Measurements from ENCODE around the gene ZFC3H1. TPM values are rescaled to one million over a fixed set of nuclear protein-coding genes. Genes with fewer than 3 reads are reported as not detected.
A peak's percentile ranks its signal among the peaks of the same experiment; 100 is the strongest.
"Not testable (repeated sequence)": the region's sequence is repeated elsewhere in the genome, so short reads cannot be mapped to it uniquely, and the experiment has no call there.

The ZFC3H1 gene
- total RNA-seq (2014; rRNA removed; shearing (Covaris generic)) = 4.4 and 5.5 TPM in 2 replicates

- peak; percentile 100 for DNase-seq (ENCODE audit: low spot score)
Measured at GRCh38 chr12:71663561-71664410, at the start of gene ZFC3H1, which contains the start of gene THAP2. ZFC3H1 (minus strand) TSS chr12:71663848; CDS start chr12:71663610, 238 bp downstream. THAP2 (plus strand) TSS chr12:71664301; CDS start chr12:71664510, 209 bp downstream.

DNA sequence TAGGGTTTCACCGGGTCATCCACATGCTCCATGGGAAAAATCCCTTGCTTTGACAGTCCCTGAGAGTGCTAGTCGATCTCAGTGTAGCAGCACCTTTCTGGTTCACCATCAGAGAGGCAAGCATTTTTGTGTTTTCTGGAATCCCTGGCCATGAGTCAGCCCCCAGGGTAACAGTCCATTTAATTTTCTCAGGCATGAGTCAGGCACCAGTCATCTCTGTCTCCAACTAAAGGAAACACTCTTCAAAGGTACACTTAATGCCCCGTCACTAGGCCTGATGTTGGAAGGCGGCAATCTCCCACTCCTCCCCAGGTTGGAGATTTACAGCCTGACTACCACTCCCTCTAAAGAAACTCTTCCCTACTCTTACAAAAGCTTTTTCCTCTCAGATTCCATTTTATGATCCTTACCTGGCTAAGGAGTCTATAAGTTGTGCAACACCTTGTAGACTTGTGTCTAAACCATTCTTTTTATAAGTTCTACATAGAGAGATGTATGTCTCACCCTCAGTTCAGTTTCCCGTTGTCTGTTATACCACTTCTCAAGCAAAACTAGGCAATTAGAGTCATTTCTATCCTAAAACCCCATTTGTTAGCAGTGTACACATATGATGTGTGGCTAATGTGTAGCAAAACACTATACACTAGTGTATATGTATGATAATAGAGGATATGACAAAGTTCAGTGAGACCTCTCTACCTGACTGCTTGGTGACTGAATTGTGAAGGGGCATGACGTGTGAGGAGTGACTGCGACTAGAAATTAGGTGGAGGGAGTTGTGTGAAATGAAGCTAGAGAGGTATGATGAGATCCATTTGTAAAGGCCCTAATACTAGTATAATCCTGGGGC, 46.9 kb upstream of the ZFC3H1 start:
- peak; percentile 51 for DNase-seq (ENCODE audit: low spot score)

DNA sequence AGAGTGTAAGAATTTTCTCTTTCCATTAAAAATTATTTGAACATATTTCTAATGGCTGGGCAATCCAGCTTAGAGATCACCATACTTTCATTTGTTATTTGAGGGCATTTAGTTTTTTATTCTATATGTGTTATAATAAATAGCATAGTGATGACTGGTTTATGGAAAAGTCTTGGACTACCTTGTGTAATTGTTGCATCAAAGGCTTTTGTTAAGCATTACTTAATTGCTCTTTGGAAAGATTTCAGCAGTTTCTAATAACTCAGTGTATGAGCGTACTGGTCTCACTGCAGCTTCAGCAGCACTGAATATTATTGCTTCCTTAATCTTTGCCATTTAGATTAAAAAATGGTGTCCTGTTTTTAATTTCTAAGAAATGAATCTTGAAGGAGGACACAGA, 45.0 kb upstream of the ZFC3H1 start:
- no peak for DNase-seq (ENCODE audit: low spot score)

GRCh38 chr12:71704920-71705319, 41.3 kb upstream of the ZFC3H1 start:
- DNase-seq (ENCODE audit: low spot score) = no peak

GRCh38 chr12:71703206-71703605, 39.6 kb upstream of the ZFC3H1 start:
- no peak for DNase-seq (ENCODE audit: low spot score)

- no peak for DNase-seq (ENCODE audit: low spot score)
Measured at GRCh38 chr12:71702590-71702989, 38.9 kb upstream of the ZFC3H1 start.

- not testable (repeated sequence) for DNase-seq (ENCODE audit: low spot score)
Measured at GRCh38 chr12:71702181-71702580, 38.5 kb upstream of the ZFC3H1 start.

DNA sequence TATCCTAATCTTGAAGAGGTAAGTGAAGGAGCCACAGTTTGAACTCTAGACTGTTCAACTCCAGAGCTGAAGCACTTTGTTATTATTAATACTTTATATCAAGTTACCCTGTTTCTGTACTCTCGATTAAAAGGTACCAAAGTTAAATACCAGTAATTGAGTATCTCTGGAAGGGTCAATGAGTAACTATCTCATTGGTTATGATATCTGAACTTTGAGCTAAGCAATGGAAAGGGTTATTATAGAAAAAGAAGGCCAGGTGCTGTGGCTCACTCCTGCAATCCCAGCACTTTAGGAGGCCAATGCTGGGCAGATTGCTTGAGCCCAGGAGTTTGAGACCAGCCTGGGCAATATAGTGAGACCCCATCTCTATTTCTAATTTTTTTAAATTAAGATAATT, 32.1 kb upstream of the ZFC3H1 start:
- DNase-seq (ENCODE audit: low spot score) = no peak

DNA sequence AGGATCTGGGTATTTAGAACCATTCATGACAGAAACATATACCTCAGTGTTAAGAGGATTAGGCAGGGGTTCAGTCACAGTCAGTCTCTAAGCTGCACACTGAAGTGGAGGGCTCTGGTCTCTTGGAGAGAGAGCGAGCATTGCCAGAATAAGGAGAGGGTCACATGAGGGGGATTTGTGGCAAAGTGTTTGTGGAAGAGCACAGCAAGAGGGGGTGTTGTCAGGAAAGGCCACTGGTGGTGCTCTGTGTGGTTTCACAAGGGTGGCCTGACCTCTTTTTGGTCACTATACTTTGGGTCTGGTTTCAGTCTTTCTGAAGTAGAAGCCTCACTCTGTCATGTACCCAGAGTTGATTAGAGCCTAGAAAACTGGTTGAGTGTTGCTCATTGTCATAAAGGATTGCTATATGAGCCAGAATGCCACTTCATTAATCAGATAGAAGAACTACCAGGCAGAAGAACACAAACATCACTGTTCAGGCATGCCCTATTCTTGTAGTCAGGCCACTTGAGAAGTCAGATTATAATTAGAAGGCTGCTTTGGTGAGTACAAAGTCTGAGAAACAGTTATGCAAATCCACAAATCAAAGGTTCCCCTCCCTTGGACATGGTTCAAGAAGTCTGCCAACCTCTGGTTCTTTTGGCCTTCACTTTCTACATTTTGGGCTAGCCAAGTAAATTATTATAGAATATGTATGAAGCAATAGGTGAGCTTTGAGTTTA, 30.6 kb upstream of the ZFC3H1 start:
- no peak for DNase-seq (ENCODE audit: low spot score)

DNA sequence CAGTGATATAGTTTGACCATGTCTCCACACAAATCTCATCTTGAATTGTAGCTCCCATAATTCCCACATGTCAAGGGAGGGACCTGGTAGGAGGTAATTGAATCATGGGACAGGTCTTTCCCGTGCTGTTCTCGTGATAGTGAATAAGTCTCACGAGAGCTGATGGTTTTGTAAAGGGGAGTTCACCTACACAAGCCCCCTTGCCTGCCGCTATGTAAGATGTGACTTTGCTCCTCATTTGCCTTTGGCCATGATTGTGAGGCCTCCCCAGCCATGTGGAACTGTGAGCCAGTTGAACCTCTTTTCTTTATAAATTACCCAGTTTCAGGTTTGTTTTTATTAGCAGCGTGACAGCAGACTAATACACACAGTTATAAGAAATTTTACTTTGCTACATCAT, 30.0 kb upstream of the ZFC3H1 start:
- not testable (repeated sequence) for DNase-seq (ENCODE audit: low spot score)

- no peak for DNase-seq (ENCODE audit: low spot score)
Measured at GRCh38 chr12:71693126-71693525, 29.5 kb upstream of the ZFC3H1 start.

DNA sequence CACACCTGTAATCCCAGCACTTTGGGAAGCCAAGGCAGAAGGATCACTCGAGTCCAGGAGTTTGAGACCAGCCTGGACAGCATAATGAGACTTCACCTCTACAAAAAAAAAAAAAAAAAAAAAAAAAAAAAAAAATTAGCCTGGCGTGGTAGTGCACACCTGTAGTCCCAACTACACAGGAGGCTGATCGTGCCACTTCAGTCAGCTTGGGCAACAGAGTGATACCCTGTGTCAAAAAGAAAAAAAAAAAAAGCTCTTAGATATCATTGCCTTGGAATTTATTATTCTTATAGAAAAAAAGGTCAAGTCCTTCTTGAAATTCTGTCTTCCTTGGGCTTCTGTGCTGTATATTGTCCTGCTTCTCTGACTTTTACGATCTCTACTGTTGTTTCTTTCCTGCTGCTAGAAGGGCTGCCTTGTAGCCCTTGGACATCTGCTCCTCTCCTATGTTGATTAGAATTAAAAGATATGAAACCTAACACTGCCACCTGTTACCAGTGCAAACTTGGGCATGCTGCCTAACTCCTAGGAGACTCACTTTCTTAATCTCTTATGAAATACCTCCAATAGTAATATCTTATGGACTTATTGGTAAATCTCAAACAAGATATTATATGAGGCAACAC, 28.0 kb upstream of the ZFC3H1 start:
- no peak for DNase-seq (ENCODE audit: low spot score)

- no peak for DNase-seq (ENCODE audit: low spot score)
Measured at GRCh38 chr12:71688961-71689570, 25.4 kb upstream of the ZFC3H1 start.

- DNase-seq (ENCODE audit: low spot score) = not testable (repeated sequence)
Measured at GRCh38 chr12:71687172-71687571, 23.5 kb upstream of the ZFC3H1 start.

DNA sequence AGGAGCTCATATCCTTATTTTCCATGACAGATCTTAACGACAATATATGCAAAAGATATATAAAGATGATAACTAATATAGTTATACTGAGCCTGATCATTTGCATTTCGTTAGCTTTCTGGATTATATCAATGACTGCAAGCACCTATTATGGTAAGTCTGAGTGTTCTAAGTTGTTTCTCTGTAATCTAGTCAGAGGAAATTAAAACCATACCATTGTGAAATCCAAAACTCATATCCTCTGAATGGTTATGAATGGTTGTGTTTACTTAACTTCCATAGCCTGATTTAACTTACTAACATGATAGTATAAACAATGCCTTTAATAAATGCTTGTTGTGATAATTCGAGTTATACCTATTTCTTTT, 23.0 kb upstream of the ZFC3H1 start:
- no peak for DNase-seq (ENCODE audit: low spot score)

- DNase-seq (ENCODE audit: low spot score) = peak; percentile 84
Measured at GRCh38 chr12:71685914-71686657, 22.4 kb upstream of the ZFC3H1 start, which contains the start of gene TMEM19. TMEM19 (plus strand) TSS chr12:71686082; CDS start chr12:71686681, 599 bp downstream.

GRCh38 chr12:71685312-71685906, 21.8 kb upstream of the ZFC3H1 start:
- no peak for DNase-seq (ENCODE audit: low spot score)

GRCh38 chr12:71684081-71684480, 20.4 kb upstream of the ZFC3H1 start:
- DNase-seq (ENCODE audit: low spot score) = no peak

GRCh38 chr12:71683633-71684032, 20.0 kb upstream of the ZFC3H1 start:
- no peak for DNase-seq (ENCODE audit: low spot score)

- DNase-seq (ENCODE audit: low spot score) = no peak
Measured at GRCh38 chr12:71682466-71682865, 18.8 kb upstream of the ZFC3H1 start.
